Heart left ventricle (tissue), 16 donors: ENCODE measurements around the gene SPRR1A. TPM values are rescaled to one million over a fixed set of nuclear protein-coding genes. Genes with fewer than 3 reads are reported as not detected.

Experiments
- ATAC-seq, 4 donors: fragments of 200-7000 bp; cut with Tn5 transposase; one replicate each; pipeline ENCODE4 v1.9.1; 2020 to 2022; ENCODE audit warnings: moderate library complexity in 4 of 4, mild to moderate bottlenecking in 3 of 4, moderate number of reproducible peaks in 1 of 4
- DNase-seq, 5 donors: peaks; one replicate each; pipeline ENCODE4 v3.0.0-alpha.2; 2020
- H3K27ac ChIP-seq, 12 donors: fragments of 200-600 bp; sonication (generic) in 4 of 12; one replicate each; pipeline versions ENCODE4 v1.5.0 to v1.8.0; 2016 to 2022; ENCODE audit warnings: mild to moderate bottlenecking in 2 of 12
- H3K27me3 ChIP-seq, 9 donors: fragments of 200-600 bp; sonication (generic) in 2 of 9; one replicate each; pipeline versions ENCODE4 v1.5.1 to v1.8.0; 2016 to 2022; ENCODE audit warnings: mild to moderate bottlenecking in 3 of 9
- H3K36me3 ChIP-seq, 9 donors: fragments of 200-600 bp; sonication (generic) in 2 of 9; one replicate each; pipeline versions ENCODE4 v1.5.0 to v1.8.0; 2018 to 2022; ENCODE audit warnings: mild to moderate bottlenecking in 2 of 9
- H3K4me1 ChIP-seq, 12 donors: fragments of 200-600 bp; sonication (generic) in 4 of 12; one replicate each; pipeline versions ENCODE4 v1.5.0 to v1.8.0; 2016 to 2022; ENCODE audit warnings: mild to moderate bottlenecking in 3 of 12
- H3K4me3 ChIP-seq, 12 donors: fragments of 200-600 bp; sonication (generic) in 4 of 12; one replicate each; pipeline versions ENCODE4 v1.5.0 to v1.8.0; 2017 to 2022; ENCODE audit warnings: mild to moderate bottlenecking in 9 of 12, moderate library complexity in 4 of 12
- H3K9me3 ChIP-seq, 12 donors: fragments of 200-600 bp; sonication (generic) in 4 of 12; one replicate each; pipeline versions ENCODE4 v1.5.0 to v1.8.0; 2016 to 2022; ENCODE audit warnings: mild to moderate bottlenecking in 1 of 12
- POLR2A ChIP-seq, 2 donors: fragments of 450-650 bp; IDR thresholded peaks; one replicate each; pipeline ENCODE4 v1.6.1; 2017; ENCODE audit warnings: antibody characterized with exemption in 2 of 2, mild to moderate bottlenecking in 2 of 2, moderate library complexity in 2 of 2
- WGBS, 4 donors: extraction: QIAGEN DNeasy Blood & Tissue Kit in 2 of 4; methylation state at CpG; one replicate each; pipeline versions ENCODE4 v1.1.5 to v1.1.7; 2013 to 2018; 5-methylcytosine and 5-hydroxymethylcytosine counted together
- intact Hi-C, 10 donors: fragments of 100-400 bp; cut with DNase I; formaldehyde crosslinking; loops; one replicate each; pipeline versions ENCODE4 v1.11.1 to v1.14.2; 2022
- polyA plus RNA-seq, 2 donors: library from polyadenylated mRNA; stranded (reverse); fragments of 200-250 nt; gene quantifications; one replicate each; pipeline ENCODE4 v1.2.3, GENCODE V29; 2013
- total RNA-seq, 9 donors: library from RNA; depleted of rRNA in 2 of 9; stranded (reverse); fragments of >200 nt in 2 of 9; fragmentation: NEBNext Ultra II Directional in 3 of 9; extraction: Animal tissue kit (Norgen Biotek cat#: 25700) in 3 of 9; gene quantifications; one replicate each; pipeline versions ENCODE4 v1.1.0 to v1.2.4, GENCODE V29; 2016 to 2023
- TF ChIP-seq, protein P1 (sequence below), 12 donors: fragments of 200-600 bp; sonication (generic) in 4 of 12; IDR thresholded peaks; one replicate each; pipeline versions ENCODE4 v1.5.0 to v1.8.0; 2018 to 2022; ENCODE audit warnings: antibody characterized with exemption in 12 of 12, mild to moderate bottlenecking in 5 of 12
- donor health status: ischemic (EF 13 %, LVEDD 7.1; RV severe dilation, severe dysfunction).
- donor health status: healthy with polysubstance abuse.
- donor health status: DM: no; HTN: yes; CAD: no.
- donor health status: DM: no; HTN: no; CAD: no.
- donor health status: ischemic (EF 25% LVEDD 6.9; RV normal size, moderate dysfunction).
- donor health status: ischemic (EF 25% LVEDD 5.7; RV mildly dilated, moderate dysfunction).
- donor health status: healthy.
- donor health status: DM: yes; HTN: yes; CAD: no.
- donor health status: ischemic (EF 35%, LVEDD 5.7; RV mildly dilated, moderate dysfunction).
- donor health status: nonischemic (EF 11% LVEDD 7.7; RV severe dilation, severe dysfunction).
- donor health status: DM: yes; HTN: yes; CAD: no.
- donor health status: PGD.
- donor health status: ischemic (EF 29% LVEDD 5.4; RV normal size, mild dysfunction).
- donor health status: nonischemic (EF 23%, LVEDD 6.1; RV moderate dilation, normal function).

The SPRR1A gene
- total and polyA plus RNA-seq, 11 donors: not detected

DNA sequence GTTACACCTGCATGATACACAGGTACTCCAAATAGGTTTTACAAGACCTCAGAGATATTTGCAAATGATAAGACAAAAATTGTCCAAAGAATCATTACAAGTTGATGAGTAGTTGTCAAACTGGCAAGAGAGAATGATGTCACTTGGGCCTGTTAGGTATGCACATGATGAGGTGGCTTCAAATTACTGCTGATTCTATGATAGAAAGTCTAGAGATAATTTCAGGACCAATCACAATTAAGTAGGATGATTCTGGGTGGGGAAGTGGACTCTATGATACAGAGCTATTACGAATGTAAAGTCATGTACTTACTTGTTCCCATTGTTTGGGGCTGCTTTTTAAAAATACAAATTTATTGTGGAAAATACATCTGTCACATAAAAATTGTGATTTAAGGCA lies 41.9 kb downstream of the SPRR1A start:
- TF ChIP-seq, protein P1, sequence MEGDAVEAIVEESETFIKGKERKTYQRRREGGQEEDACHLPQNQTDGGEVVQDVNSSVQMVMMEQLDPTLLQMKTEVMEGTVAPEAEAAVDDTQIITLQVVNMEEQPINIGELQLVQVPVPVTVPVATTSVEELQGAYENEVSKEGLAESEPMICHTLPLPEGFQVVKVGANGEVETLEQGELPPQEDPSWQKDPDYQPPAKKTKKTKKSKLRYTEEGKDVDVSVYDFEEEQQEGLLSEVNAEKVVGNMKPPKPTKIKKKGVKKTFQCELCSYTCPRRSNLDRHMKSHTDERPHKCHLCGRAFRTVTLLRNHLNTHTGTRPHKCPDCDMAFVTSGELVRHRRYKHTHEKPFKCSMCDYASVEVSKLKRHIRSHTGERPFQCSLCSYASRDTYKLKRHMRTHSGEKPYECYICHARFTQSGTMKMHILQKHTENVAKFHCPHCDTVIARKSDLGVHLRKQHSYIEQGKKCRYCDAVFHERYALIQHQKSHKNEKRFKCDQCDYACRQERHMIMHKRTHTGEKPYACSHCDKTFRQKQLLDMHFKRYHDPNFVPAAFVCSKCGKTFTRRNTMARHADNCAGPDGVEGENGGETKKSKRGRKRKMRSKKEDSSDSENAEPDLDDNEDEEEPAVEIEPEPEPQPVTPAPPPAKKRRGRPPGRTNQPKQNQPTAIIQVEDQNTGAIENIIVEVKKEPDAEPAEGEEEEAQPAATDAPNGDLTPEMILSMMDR (IDR thresholded peaks at IDR 0.05): no peak
- no peak for TF ChIP-seq POLR2A (IDR thresholded peaks at IDR 0.05)
- no peaks in the 10 kb centered on the region for H3K27me3 ChIP-seq
- H3K36me3 ChIP-seq: no peaks in the 10 kb centered on the region
- no peak overlapping the region for H3K27ac ChIP-seq
- H3K4me3 ChIP-seq: no peak overlapping the region
- no peaks in the 10 kb centered on the region for H3K9me3 ChIP-seq
- H3K4me1 ChIP-seq: no peaks in the 10 kb centered on the region
- intact Hi-C loops: no loop called here
- WGBS, 4 donors: 65 to 75% (median 70%) methylated on average over 1 of the region's 1 CpG
- no peak for ATAC-seq
- no peak for DNase-seq

DNA sequence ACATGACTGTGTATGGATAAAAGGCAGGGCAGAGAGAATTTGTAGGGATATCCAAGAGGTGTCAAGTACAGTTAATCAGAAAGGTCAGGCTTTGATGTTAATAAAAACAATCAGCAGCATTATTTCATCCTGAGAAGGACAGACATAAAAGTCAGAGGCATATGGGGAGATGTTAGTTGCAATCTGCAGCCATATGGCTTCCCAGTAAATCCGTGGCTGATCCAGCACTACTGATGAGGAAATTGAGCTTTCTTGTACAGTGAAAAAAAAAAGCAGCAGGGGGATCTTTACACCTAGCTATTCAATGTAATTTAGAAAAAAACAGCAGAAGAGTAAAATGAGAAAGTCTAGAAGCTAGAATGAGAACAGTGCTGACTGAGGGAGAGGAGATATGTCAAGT lies 44.9 kb downstream of the SPRR1A start:
- H3K9me3 ChIP-seq: no peaks in the 10 kb centered on the region
- DNase-seq: no peak
- ATAC-seq: no peak
- no peaks in the 10 kb centered on the region for H3K36me3 ChIP-seq
- WGBS, 4 donors: 41 to 63% (median 51%) methylated on average over 1 of the region's 1 CpG
- no peak overlapping the region for H3K27ac ChIP-seq
- no peaks in the 10 kb centered on the region for H3K27me3 ChIP-seq
- intact Hi-C loops: no loop called here
- H3K4me1 ChIP-seq: no peaks in the 10 kb centered on the region
- TF ChIP-seq, protein P1 (IDR thresholded peaks at IDR 0.05): no peak
- TF ChIP-seq POLR2A (IDR thresholded peaks at IDR 0.05): no peak
- H3K4me3 ChIP-seq: no peak overlapping the region

DNA sequence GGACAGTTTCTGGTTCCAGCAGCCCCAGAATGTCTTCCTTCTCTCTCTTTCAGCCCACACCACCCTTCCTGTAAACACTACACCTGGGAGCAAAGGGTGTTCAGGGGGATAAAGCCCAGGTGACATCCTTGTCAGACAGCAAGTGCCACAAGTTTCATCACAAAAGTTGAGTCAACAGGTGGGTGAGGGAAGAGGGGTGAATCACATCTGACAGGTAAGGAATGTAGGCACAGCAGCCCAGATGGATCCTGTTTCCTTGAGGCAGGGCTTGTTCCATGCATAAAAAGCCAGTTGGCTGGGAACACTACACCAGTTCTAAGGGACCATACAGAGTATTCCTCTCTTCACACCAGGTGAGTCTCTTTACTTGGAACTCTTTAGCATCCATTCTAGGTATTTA lies 47.0 kb downstream of the SPRR1A start, which contains the start of gene SPRR1B:
TSS of gene SPRR1B (plus strand) at position 309 of the 400 bp plus-strand sequence. CDS start 1,143 bp downstream, outside the sequence.
- no peaks in the 10 kb centered on the region for H3K4me1 ChIP-seq
- TF ChIP-seq, protein P1 (IDR thresholded peaks at IDR 0.05): no peak
- TF ChIP-seq POLR2A (IDR thresholded peaks at IDR 0.05): no peak
- no peak within 1 kb of the TSS for H3K27ac ChIP-seq
- intact Hi-C loops: no loop called here
- H3K4me3 ChIP-seq: no peak within 1 kb of the TSS
- DNase-seq (no peak), ATAC-seq (no peak)
- H3K36me3 ChIP-seq: no peaks in the 10 kb centered on the region
- no peaks in the 10 kb centered on the region for H3K9me3 ChIP-seq
- no peaks in the 10 kb centered on the region for H3K27me3 ChIP-seq

DNA sequence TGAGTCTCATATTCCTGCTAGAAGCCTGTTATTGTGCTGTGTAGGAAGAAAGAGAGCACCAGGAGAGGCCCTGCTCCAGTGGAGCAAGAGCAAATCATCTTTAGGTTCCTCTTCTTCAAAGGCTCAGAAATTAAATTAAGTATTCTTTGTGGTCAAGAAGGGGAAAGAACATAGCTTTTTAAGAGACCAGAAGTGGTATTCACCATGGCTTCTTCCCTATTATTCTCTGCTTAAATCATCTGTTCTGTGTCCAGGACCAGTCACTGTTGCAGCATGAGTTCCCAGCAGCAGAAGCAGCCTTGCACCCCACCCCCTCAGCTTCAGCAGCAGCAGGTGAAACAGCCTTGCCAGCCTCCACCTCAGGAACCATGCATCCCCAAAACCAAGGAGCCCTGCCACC lies 48.2 kb downstream of the SPRR1A start:
- ATAC-seq: no peak
- H3K4me3 ChIP-seq: no peak overlapping the region
- H3K27ac ChIP-seq: no peak overlapping the region
- no peaks in the 10 kb centered on the region for H3K4me1 ChIP-seq
- H3K36me3 ChIP-seq: no peaks in the 10 kb centered on the region
- no peak for DNase-seq
- intact Hi-C loops: no loop called here
- no peaks in the 10 kb centered on the region for H3K27me3 ChIP-seq
- no peak for TF ChIP-seq POLR2A (IDR thresholded peaks at IDR 0.05)
- TF ChIP-seq, protein P1 (IDR thresholded peaks at IDR 0.05): no peak
- no peaks in the 10 kb centered on the region for H3K9me3 ChIP-seq
